Liver (tissue), 9 donors: ENCODE measurements around the gene FBXO44. TPM values are rescaled to one million over a fixed set of nuclear protein-coding genes. Genes with fewer than 3 reads are reported as not detected.

Source experiments
- DNase-seq: peaks from one replicate; pipeline ENCODE4 v3.0.0-alpha.2; 2017; ENCODE audit warnings: low spot score
- H3K27ac ChIP-seq, 2 donors: one replicate each; pipeline ENCODE4 v1.7.0; 2013; ENCODE audit warnings: inconsistent platforms in 2 of 2, low read length in 2 of 2, control low read depth in 1 of 2, low read depth in 1 of 2, mild to moderate bottlenecking in 1 of 2
- H3K27me3 ChIP-seq, 4 donors: one replicate each; pipeline versions ENCODE4 v1.6.1 to v1.7.0; 2013; ENCODE audit warnings: low read length in 3 of 4, inconsistent platforms in 1 of 4, mild to moderate bottlenecking in 1 of 4, moderate library complexity in 1 of 4; ENCODE audit not compliant: control insufficient read depth in 4 of 4, insufficient read depth in 4 of 4
- H3K36me3 ChIP-seq, 4 donors: one replicate each; pipeline versions ENCODE4 v1.6.1 to v1.7.0; 2013; ENCODE audit warnings: low read length in 3 of 4, mild to moderate bottlenecking in 3 of 4, low read depth in 1 of 4, moderate library complexity in 1 of 4; ENCODE audit not compliant: control insufficient read depth in 4 of 4, insufficient read depth in 3 of 4
- H3K4me1 ChIP-seq, 4 donors: one replicate each; pipeline versions ENCODE4 v1.6.1 to v1.7.0; 2013; ENCODE audit warnings: low read length in 3 of 4, mild to moderate bottlenecking in 3 of 4, moderate library complexity in 1 of 4; ENCODE audit not compliant: control insufficient read depth in 4 of 4, insufficient read depth in 4 of 4
- H3K4me3 ChIP-seq, 3 donors: one replicate each; pipeline versions ENCODE4 v1.6.1 to v1.7.0; 2013; ENCODE audit warnings: low read length in 3 of 3, control low read depth in 1 of 3, low read depth in 1 of 3, mild to moderate bottlenecking in 1 of 3
- H3K9ac ChIP-seq, 2 donors: one replicate each; pipeline ENCODE4 v1.7.0; 2013; ENCODE audit warnings: low read length in 2 of 2, mild to moderate bottlenecking in 2 of 2, moderate library complexity in 2 of 2, control low read depth in 1 of 2, low read depth in 1 of 2
- H3K9me3 ChIP-seq, 4 donors: one replicate each; pipeline versions ENCODE4 v1.6.1 to v1.7.0; 2013; ENCODE audit warnings: low read length in 3 of 4; ENCODE audit not compliant: control insufficient read depth in 4 of 4
- CTCF ChIP-seq: fragments of 150-350 bp; IDR thresholded peaks from 2 replicates; pipeline ENCODE4 v1.5.1; 2017; ENCODE audit warnings: improper control_type of control experiment, low read depth, low read length; ENCODE audit not compliant: missing input control
- EGR1 ChIP-seq, 2 donors: IDR thresholded peaks; 2 replicates each; pipeline ENCODE4 v1.6.1; 2016 to 2018; ENCODE audit warnings: antibody characterized with exemption in 2 of 2, low read depth in 2 of 2
- FOXA1 ChIP-seq: IDR thresholded peaks from 2 replicates; pipeline ENCODE4 v1.6.1; 2016; ENCODE audit warnings: antibody characterized with exemption
- FOXA2 ChIP-seq: IDR thresholded peaks from 2 replicates; pipeline ENCODE4 v1.6.1; 2016; ENCODE audit warnings: antibody characterized with exemption
- GABPA ChIP-seq, 2 donors: IDR thresholded peaks in 1 of 2; conservative IDR thresholded peaks in 1 of 2; 2 replicates each; pipeline ENCODE4 v1.6.1; 2016; ENCODE audit warnings: antibody characterized with exemption in 2 of 2, mild to moderate bottlenecking in 1 of 2, moderate library complexity in 1 of 2
- HNF4A ChIP-seq, 2 donors: conservative IDR thresholded peaks; 2 replicates each; pipeline ENCODE4 v1.6.1; 2016; ENCODE audit warnings: antibody characterized with exemption in 2 of 2, mild to moderate bottlenecking in 2 of 2
- HNF4G ChIP-seq: IDR thresholded peaks from 2 replicates; pipeline ENCODE4 v1.6.1; 2016; ENCODE audit warnings: antibody characterized with exemption
- JUND ChIP-seq, 2 donors: IDR thresholded peaks; 2 replicates each; pipeline ENCODE4 v1.6.1; 2016; ENCODE audit warnings: antibody characterized with exemption in 2 of 2
- NR2F2 ChIP-seq: IDR thresholded peaks from 2 replicates; pipeline ENCODE4 v1.6.1; 2016; ENCODE audit warnings: antibody characterized with exemption
- RAD21 ChIP-seq, 2 donors: IDR thresholded peaks; 2 replicates each; pipeline ENCODE4 v1.6.1; 2016; ENCODE audit warnings: antibody characterized with exemption in 2 of 2, mild to moderate bottlenecking in 2 of 2
- REST ChIP-seq: IDR thresholded peaks from 2 replicates; pipeline ENCODE4 v1.6.1; 2016; ENCODE audit warnings: antibody characterized with exemption, mild to moderate bottlenecking
- RXRA ChIP-seq, 2 donors: IDR thresholded peaks; 2 replicates each; pipeline ENCODE4 v1.6.1; 2017 to 2018; ENCODE audit warnings: antibody characterized with exemption in 2 of 2, mild to moderate bottlenecking in 1 of 2
- SP1 ChIP-seq: IDR thresholded peaks from 2 replicates; pipeline ENCODE4 v1.6.1; 2018; ENCODE audit warnings: antibody characterized with exemption, mild to moderate bottlenecking
- TAF1 ChIP-seq: conservative IDR thresholded peaks from 2 replicates; pipeline ENCODE4 v1.6.1; 2016; ENCODE audit warnings: antibody characterized with exemption, mild to moderate bottlenecking
- YY1 ChIP-seq: IDR thresholded peaks from 2 replicates; pipeline ENCODE4 v1.6.1; 2016; ENCODE audit warnings: antibody characterized with exemption, mild to moderate bottlenecking
- WGBS: extraction: QIAGEN DNeasy Blood & Tissue Kit; methylation state at CpG from one replicate; pipeline ENCODE4 v1.1.7; 2013; 5-methylcytosine and 5-hydroxymethylcytosine counted together
- polyA plus RNA-seq, 2 donors: library from polyadenylated mRNA; stranded (reverse) in 1 of 2; unstranded in 1 of 2; fragments of 200-250 nt in 1 of 2; fragments of >200 nt in 1 of 2; fragmentation: Nextera tagmentation in 1 of 2; extraction: Ambion mirVana in 1 of 2; gene quantifications; one replicate each; pipeline versions ENCODE4 v1.2.1 to v1.2.3, GENCODE V29; 2013 to 2015
- total RNA-seq, 2 donors: library from RNA; depleted of rRNA; stranded (reverse); fragments of >200 nt; gene quantifications; one replicate each; pipeline ENCODE4 v1.2.3, GENCODE V29; 2014
- TF ChIP-seq, protein P1 (sequence below): IDR thresholded peaks from 2 replicates; pipeline ENCODE4 v1.6.1; 2016; ENCODE audit warnings: antibody characterized with exemption
- TF ChIP-seq, protein P2 (sequence below): IDR thresholded peaks from 2 replicates; pipeline ENCODE4 v1.6.1; 2016; ENCODE audit warnings: antibody characterized with exemption
- TF ChIP-seq, protein P3 (sequence below): IDR thresholded peaks from 2 replicates; pipeline ENCODE4 v1.6.1; 2016; ENCODE audit warnings: antibody characterized with exemption
- donor health status: healthy.
- donor health status: healthy.
- donor health status: healthy.
- donor health status: healthy.
- donor health status: healthy.

FBXO44 gene
- total and polyA plus RNA-seq, 4 donors: 3.6 to 13.2 (median 6.8) TPM

DNA sequence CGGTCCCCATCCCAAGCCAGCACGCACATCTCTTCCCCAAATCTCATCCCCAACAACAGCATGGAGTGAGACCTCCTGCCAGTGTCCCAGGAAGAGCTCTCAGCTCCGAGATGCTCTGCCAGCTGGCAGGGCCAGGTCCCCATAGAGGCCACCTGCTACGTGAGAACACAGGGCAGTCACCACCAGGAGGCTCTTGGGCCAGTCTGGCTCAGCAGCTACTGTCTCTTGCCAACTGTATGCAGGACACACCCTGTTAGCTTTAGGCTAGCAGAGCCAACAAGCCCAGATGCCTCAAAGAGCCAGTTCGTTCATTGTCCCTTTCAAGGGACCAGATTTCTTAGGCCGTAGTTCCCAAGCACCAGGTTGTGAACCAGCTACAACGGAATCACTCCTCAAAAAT lies 37.4 kb upstream of the FBXO44 start:
- H3K27me3 ChIP-seq: no peaks in the 10 kb centered on the region

GRCh38 chr1:11617741-11618140 lies 36.9 kb upstream of the FBXO44 start:
- H3K4me3 ChIP-seq: no peak overlapping the region
- H3K9ac ChIP-seq: no peak overlapping the region
- no peaks in the 10 kb centered on the region for H3K4me1 ChIP-seq
- no peak overlapping the region for H3K27ac ChIP-seq
- DNase-seq: no peak
- H3K9me3 ChIP-seq: no peaks in the 10 kb centered on the region
- no peaks in the 10 kb centered on the region for H3K36me3 ChIP-seq
- no peaks in the 10 kb centered on the region for H3K27me3 ChIP-seq
- 88% methylated on average over 2 of the region's 2 CpGs for WGBS
- TF ChIP-seq YY1 (no peak), NR2F2 (no peak), RAD21 (IDR thresholded peaks at IDR 0.05) (no peak), SP1 (no peak), REST (no peak), FOXA2 (no peak), FOXA1 (no peak), EGR1 (IDR thresholded peaks at IDR 0.05; ENCODE audit: low read depth in 2 of 2) (no peak), HNF4A (conservative IDR thresholded peaks at IDR 0.05) (no peak), RXRA (IDR thresholded peaks at IDR 0.05) (no peak), GABPA (IDR thresholded peaks at IDR 0.05 in 1 of 2, conservative IDR thresholded peaks at IDR 0.05 in 1 of 2) (no peak)
- TF ChIP-seq, protein P1, sequence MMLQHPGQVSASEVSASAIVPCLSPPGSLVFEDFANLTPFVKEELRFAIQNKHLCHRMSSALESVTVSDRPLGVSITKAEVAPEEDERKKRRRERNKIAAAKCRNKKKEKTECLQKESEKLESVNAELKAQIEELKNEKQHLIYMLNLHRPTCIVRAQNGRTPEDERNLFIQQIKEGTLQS: no peak
- TF ChIP-seq, protein P2, sequence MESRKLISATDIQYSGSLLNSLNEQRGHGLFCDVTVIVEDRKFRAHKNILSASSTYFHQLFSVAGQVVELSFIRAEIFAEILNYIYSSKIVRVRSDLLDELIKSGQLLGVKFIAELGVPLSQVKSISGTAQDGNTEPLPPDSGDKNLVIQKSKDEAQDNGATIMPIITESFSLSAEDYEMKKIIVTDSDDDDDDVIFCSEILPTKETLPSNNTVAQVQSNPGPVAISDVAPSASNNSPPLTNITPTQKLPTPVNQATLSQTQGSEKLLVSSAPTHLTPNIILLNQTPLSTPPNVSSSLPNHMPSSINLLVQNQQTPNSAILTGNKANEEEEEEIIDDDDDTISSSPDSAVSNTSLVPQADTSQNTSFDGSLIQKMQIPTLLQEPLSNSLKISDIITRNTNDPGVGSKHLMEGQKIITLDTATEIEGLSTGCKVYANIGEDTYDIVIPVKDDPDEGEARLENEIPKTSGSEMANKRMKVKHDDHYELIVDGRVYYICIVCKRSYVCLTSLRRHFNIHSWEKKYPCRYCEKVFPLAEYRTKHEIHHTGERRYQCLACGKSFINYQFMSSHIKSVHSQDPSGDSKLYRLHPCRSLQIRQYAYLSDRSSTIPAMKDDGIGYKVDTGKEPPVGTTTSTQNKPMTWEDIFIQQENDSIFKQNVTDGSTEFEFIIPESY: no peak
- TF ChIP-seq, protein P3, sequence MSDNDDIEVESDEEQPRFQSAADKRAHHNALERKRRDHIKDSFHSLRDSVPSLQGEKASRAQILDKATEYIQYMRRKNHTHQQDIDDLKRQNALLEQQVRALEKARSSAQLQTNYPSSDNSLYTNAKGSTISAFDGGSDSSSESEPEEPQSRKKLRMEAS: no peak

More for the DNA sequence above, 37.4 kb upstream of the FBXO44 start:
- H3K4me1 ChIP-seq: no peaks in the 10 kb centered on the region
- no peaks in the 10 kb centered on the region for H3K9me3 ChIP-seq
- DNase-seq: no peak
- WGBS: 71% methylated on average over 7 of the region's 7 CpGs
- H3K27ac ChIP-seq: no peak overlapping the region
- H3K36me3 ChIP-seq: no peaks in the 10 kb centered on the region
- no peak overlapping the region for H3K4me3 ChIP-seq
- no peak overlapping the region for H3K9ac ChIP-seq
- TF ChIP-seq, protein P3: no peak
- TF ChIP-seq HNF4A (conservative IDR thresholded peaks at IDR 0.05) (no peak), SP1 (no peak), FOXA2 (no peak), HNF4G (no peak), TAF1 (no peak), YY1 (no peak), CTCF (no peak), RXRA (IDR thresholded peaks at IDR 0.05) (no peak), JUND (IDR thresholded peaks at IDR 0.05) (no peak), NR2F2 (no peak)
- TF ChIP-seq, protein P1: no peak
- TF ChIP-seq, protein P2: no peak
